SH-SY5Y (cell line): ENCODE measurements around the gene PIAS2.

ENCODE experiments used
- GATA2 ChIP-seq: IDR thresholded peaks from 2 replicates; pipeline ENCODE4 v1.6.1; 2011; ENCODE audit warnings: mild to moderate bottlenecking, low read depth, low read length
- GATA3 ChIP-seq: IDR thresholded peaks from 2 replicates; pipeline ENCODE4 v1.6.1; 2011; ENCODE audit warnings: low read depth, mild to moderate bottlenecking, low read length, moderate library complexity

DNA sequence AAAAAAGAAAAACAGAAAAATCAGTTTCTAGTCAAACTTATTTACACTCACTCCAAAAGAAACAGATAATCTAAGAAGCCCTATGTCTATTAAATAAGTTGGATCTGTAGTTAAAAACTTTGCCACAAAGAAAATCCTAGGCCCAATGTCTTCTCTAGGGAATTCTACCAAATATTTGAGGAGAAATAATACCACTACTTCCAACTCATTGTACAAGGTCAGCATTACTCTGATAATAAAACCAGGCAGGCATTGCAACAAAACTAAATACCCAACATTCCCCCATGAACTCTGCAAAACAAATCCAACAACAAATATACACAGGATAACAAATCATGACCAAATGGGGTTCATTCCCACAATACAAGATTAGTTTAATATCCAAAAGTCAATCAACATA is 86.7 kb downstream of the PIAS2 start:
- TF ChIP-seq GATA2, result no peak
- TF ChIP-seq GATA3, result no peak
